GM12878 (cell line): Measurements from ENCODE around the gene LACTBL1. TPM values are rescaled to one million over a fixed set of nuclear protein-coding genes. Genes with fewer than 3 reads are reported as not detected.

ENCODE experiments used
- ATAC-seq: fragments of 200-7000 bp; cut with Tn5 transposase; 3 replicates; pipeline ENCODE4 v1.9.1; 2020; ENCODE audit warnings: mild to moderate bottlenecking, moderate library complexity
- BruUV-seq: library from RNA; stranded (reverse); fragments of 400-500 nt; replicated peaks from 2 replicates; lab custom pipeline; 2021; lab: Mats Ljungman, UMichigan
- CTCF ChIA-PET: fragments of 300-600 bp; sonication (Branson Sonifier 250); formaldehyde crosslinking; extraction: SDS; loops from one replicate; lab custom pipeline; 2021; ENCODE audit warnings: inconsistent platforms; lab: Yijun Ruan, JAX
- POLR2A ChIA-PET: fragments of 350-600 bp; formaldehyde crosslinking; extraction: SDS; loops from one replicate; lab custom pipeline; 2021; ENCODE audit warnings: inconsistent platforms; lab: Charles Lee
- RAD21 ChIA-PET: fragments of 300-600 bp; sonication (Branson Sonifier 250); formaldehyde crosslinking; loops from one replicate; lab custom pipeline; 2023; ENCODE audit warnings: antibody characterized with exemption; ENCODE audit not compliant: unreplicated experiment; lab: Charles Lee
- SMC1A ChIA-PET: fragments of 300-600 bp; sonication (Branson Sonifier 250); formaldehyde crosslinking; loops from one replicate; lab custom pipeline; 2023; ENCODE audit not compliant: unreplicated experiment, uncharacterized antibody; lab: Charles Lee
- DNase-seq: peaks from one replicate; pipeline ENCODE4 v3.0.0-alpha.2; 2011; ENCODE audit warnings: low read depth, low spot score
- FAIRE-seq: peaks from 3 replicates; lab custom pipeline; 2011; peaks lifted over from hg19 to GRCh38; lab: Jason Lieb, UNC
- H2AFZ ChIP-seq: 2 replicates; pipeline ENCODE4 v1.6.0; 2011; ENCODE audit warnings: low read depth, low read length, control low read depth; ENCODE audit not compliant: control insufficient read depth
- H3K27ac ChIP-seq: 2 replicates; pipeline ENCODE4 v1.5.1; 2011; ENCODE audit warnings: control low read depth; ENCODE audit not compliant: control insufficient read depth, insufficient read depth
- H3K27me3 ChIP-seq, 2 experiments: replicated peaks in 1 of 2; 2 replicates each; pipeline versions ENCODE4 v1.6.0 to v1.6.1; 2011; ENCODE audit warnings: low read length in 1 of 2; ENCODE audit not compliant: control insufficient read depth in 2 of 2, insufficient read depth in 2 of 2
- H3K36me3 ChIP-seq, 2 experiments: 2 replicates each; pipeline ENCODE4 v1.5.1; 2011; ENCODE audit warnings: low read length in 1 of 2; ENCODE audit not compliant: control insufficient read depth in 2 of 2, insufficient read depth in 2 of 2
- H3K4me1 ChIP-seq: 2 replicates; pipeline ENCODE4 v1.6.1; 2011; ENCODE audit warnings: mild to moderate bottlenecking, low read length, moderate library complexity, mixed read lengths; ENCODE audit not compliant: control insufficient read depth, insufficient read depth
- H3K4me2 ChIP-seq: 2 replicates; pipeline ENCODE4 v1.6.0; 2011; ENCODE audit warnings: control low read depth; ENCODE audit not compliant: control insufficient read depth, insufficient read depth
- H3K4me3 ChIP-seq: fragments of 200-600 bp; sonication (generic); 2 replicates; pipeline ENCODE4 v1.5.1; 2016
- H3K79me2 ChIP-seq: 2 replicates; pipeline ENCODE4 v1.6.0; 2011; ENCODE audit warnings: low read length; ENCODE audit not compliant: control insufficient read depth, insufficient read depth
- H3K9ac ChIP-seq: 2 replicates; pipeline ENCODE4 v1.8.0; 2011; ENCODE audit warnings: low read length, control low read depth, mixed read lengths; ENCODE audit not compliant: control insufficient read depth, insufficient read depth
- H3K9me3 ChIP-seq: replicated peaks from 3 replicates; pipeline ENCODE4 v1.5.1; 2011; ENCODE audit warnings: mild to moderate bottlenecking, low read length; ENCODE audit not compliant: control insufficient read depth, insufficient read depth
- H4K20me1 ChIP-seq: 2 replicates; pipeline ENCODE4 v1.6.0; 2011; ENCODE audit not compliant: control insufficient read depth, insufficient read depth
- BHLHE40 ChIP-seq, 2 experiments: fragments of 450-650 bp in 1 of 2; IDR thresholded peaks; 2 replicates each; pipeline ENCODE4 v1.6.1; 2011 to 2017; ENCODE audit warnings: low read depth in 2 of 2, borderline replicate concordance in 1 of 2, improper control_type of control experiment in 1 of 2, low read length in 1 of 2, mild to moderate bottlenecking in 1 of 2
- EZH2 ChIP-seq: IDR thresholded peaks from 2 replicates; pipeline ENCODE4 v1.6.1; 2012; ENCODE audit warnings: low read depth, mild to moderate bottlenecking, control low read depth, inconsistent platforms, low read length, borderline replicate concordance; ENCODE audit not compliant: control insufficient read depth
- FOXK2 ChIP-seq: fragments of 450-650 bp; IDR thresholded peaks from 2 replicates; pipeline ENCODE4 v1.6.1; 2017; ENCODE audit warnings: mild to moderate bottlenecking, moderate library complexity
- HDAC6 ChIP-seq: fragments of 200-600 bp; sonication (generic); IDR thresholded peaks from one replicate; pipeline ENCODE4 v1.8.0; 2017; ENCODE audit warnings: antibody characterized with exemption; ENCODE audit not compliant: unreplicated experiment
- IKZF1 ChIP-seq: fragments of 450-650 bp; conservative IDR thresholded peaks from 2 replicates; pipeline ENCODE4 v1.6.1; 2017; ENCODE audit warnings: antibody characterized with exemption, mild to moderate bottlenecking
- KLF5 ChIP-seq: fragments of 450-650 bp; IDR thresholded peaks from 2 replicates; pipeline ENCODE4 v1.6.1; 2014; ENCODE audit warnings: mild to moderate bottlenecking; ENCODE audit not compliant: partially characterized antibody
- SKIL ChIP-seq: fragments of 450-650 bp; IDR thresholded peaks from 2 replicates; pipeline ENCODE4 v1.6.1; 2017; ENCODE audit warnings: mild to moderate bottlenecking, low read depth, inconsistent platforms; ENCODE audit not compliant: poor library complexity, severe bottlenecking
- SREBF2 ChIP-seq: IDR thresholded peaks from 2 replicates; pipeline ENCODE4 v1.6.1; 2012; ENCODE audit warnings: mild to moderate bottlenecking, low read length
- WGBS: methylation state at CpG from one replicate; pipeline ENCODE4 v1.1.6; 2016; ENCODE audit warnings: low lambda C conversion rate; ENCODE audit not compliant: insufficient replicate concordance, insufficient coverage; ENCODE audit errors: missing lambda C conversion rate; 5-methylcytosine and 5-hydroxymethylcytosine counted together
- in situ Hi-C: fragments of 300-500 bp; cut with MboI; formaldehyde crosslinking; loops from 9 replicates; pipeline ENCODE4 v1.14.3; 2018; ENCODE audit warnings: mixed read lengths
- intact Hi-C: fragments of 100-400 bp; cut with micrococcal nuclease; formaldehyde crosslinking; loops from one replicate; pipeline ENCODE4 v1.14.2; 2022; ENCODE audit not compliant: unreplicated experiment
- polyA plus RNA-seq, 11 experiments: library from polyadenylated mRNA; depleted of rRNA in 4 of 11; unstranded in 6 of 11; stranded (reverse) in 5 of 11; fragments of >200 nt; fragmentation: Nextera tagmentation in 4 of 11; fragmentation: Illumina TruSeq in 1 of 11; extraction: Ambion mirVana in 4 of 11; extraction: Trizol in 1 of 11; gene quantifications; 1 replicate in 1 of 11; 2 replicates in 10 of 11; pipeline versions ENCODE4 v1.2.1 to v1.2.3, GENCODE V29; 2011 to 2016; ENCODE audit warnings: inconsistent platforms in 2 of 11, missing spikeins in 2 of 11, low read depth in 1 of 11
- total RNA-seq, 4 experiments: library from RNA; depleted of rRNA in 3 of 4; stranded (reverse); fragments of >200 nt in 3 of 4; fragmentation: Illumina TruSeq in 1 of 4; extraction: Trizol in 1 of 4; gene quantifications; 2 replicates each; pipeline versions ENCODE4 v1.2.1 to v1.2.3, GENCODE V29; 2013 to 2021

LACTBL1 gene
- total and polyA plus RNA-seq, 10 of the 15 experiments (the other 5 are each of a cell fraction or from before 2014, with no cell fraction given) = 0.08 TPM; not detected in 9

GRCh38 chr1:22966309-22966708 lies 6.4 kb downstream of the LACTBL1 start:
- Histone ChIP-seq H3K27ac (no peak overlapping the region), H3K4me2 (no peak overlapping the region), H3K27me3 (peaks cover 1 to 3% of the 10 kb centered on the region in 2 experiments; a peak in 2 of 4 replicates), H4K20me1 (no peaks in the 10 kb centered on the region), H3K9me3 (no peaks in the 10 kb centered on the region; the same call in 2 of the 3 replicates), H3K4me3 (no peak overlapping the region), H3K4me1 (no peaks in the 10 kb centered on the region), H3K79me2 (no peaks in the 10 kb centered on the region), H3K36me3 (no peaks in the 10 kb centered on the region), H3K9ac (no peak overlapping the region), H2AFZ (no peak overlapping the region)
- in situ Hi-C loops = no loop called here
- no peak for FAIRE-seq
- SMC1A ChIA-PET = no interaction called here
- no peak for DNase-seq
- WGBS = 43% methylated on average over 5 of the region's 5 CpGs
- intact Hi-C loops = no loop called here
- TF ChIP-seq SREBF2 (no peak), SKIL (no peak), BHLHE40 (IDR thresholded peaks at IDR 0.05; ENCODE audit: borderline replicate concordance in 1 of 2, low read depth in 2 of 2, low read length in 1 of 2) (no peak), IKZF1 (no peak), EZH2 (no peak), KLF5 (no peak), FOXK2 (no peak), HDAC6 (no peak)
- POLR2A ChIA-PET = no interaction called here
- CTCF ChIA-PET = interaction anchor here (1.0 to 3.8 kb wide), 4 partner anchors 133 to 545 kb away, joined by 3 to 29 read pairs (median 4); no protein-coding TSS in a partner anchor
- RAD21 ChIA-PET = no interaction called here
- no peak for ATAC-seq
- no TSS peak for BruUV-seq
